HEK293T (cell line): ENCODE measurements around the gene CTNNA2.

ENCODE experiments used
- BHLHE40 ChIP-seq: fragments of 450-650 bp; IDR thresholded peaks from 2 replicates; pipeline ENCODE4 v1.6.1; 2016; ENCODE audit warnings: mild to moderate bottlenecking, moderate library complexity, borderline replicate concordance
- HDGF ChIP-seq: fragments of 450-650 bp; IDR thresholded peaks from 2 replicates; pipeline ENCODE4 v1.6.1; 2017; ENCODE audit warnings: antibody characterized with exemption, borderline replicate concordance
- TARDBP ChIP-seq: fragments of 450-650 bp; IDR thresholded peaks from 2 replicates; pipeline ENCODE4 v1.6.1; 2016

DNA sequence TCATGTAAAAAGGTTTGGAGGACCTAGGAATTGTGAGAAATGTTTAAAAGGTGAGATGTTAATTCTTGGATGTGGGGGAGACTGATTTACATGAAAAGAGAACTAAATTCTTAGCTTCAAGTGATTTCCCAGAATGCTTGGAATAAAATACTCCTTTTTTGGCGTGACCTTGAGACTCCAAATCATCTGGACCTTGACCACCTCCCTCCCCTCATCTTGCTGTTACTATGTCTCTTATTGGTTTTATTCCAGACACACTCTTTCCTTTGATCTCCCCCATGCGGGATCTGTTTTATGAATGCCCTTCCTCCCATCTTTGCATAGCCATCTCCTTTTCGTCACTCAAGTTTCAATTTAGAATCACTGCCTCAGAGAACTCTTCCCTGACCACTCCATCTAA, 811.7 kb downstream of the CTNNA2 start:
- TF ChIP-seq TARDBP = no peak
- no peak for TF ChIP-seq BHLHE40
- TF ChIP-seq HDGF = no peak
